ENCODE measurements around the gene AJM1.
"Not testable (repeated sequence)": the region's sequence is repeated elsewhere in the genome, so short reads cannot be mapped to it uniquely, and the experiment has no call there.

The AJM1 gene

DNA sequence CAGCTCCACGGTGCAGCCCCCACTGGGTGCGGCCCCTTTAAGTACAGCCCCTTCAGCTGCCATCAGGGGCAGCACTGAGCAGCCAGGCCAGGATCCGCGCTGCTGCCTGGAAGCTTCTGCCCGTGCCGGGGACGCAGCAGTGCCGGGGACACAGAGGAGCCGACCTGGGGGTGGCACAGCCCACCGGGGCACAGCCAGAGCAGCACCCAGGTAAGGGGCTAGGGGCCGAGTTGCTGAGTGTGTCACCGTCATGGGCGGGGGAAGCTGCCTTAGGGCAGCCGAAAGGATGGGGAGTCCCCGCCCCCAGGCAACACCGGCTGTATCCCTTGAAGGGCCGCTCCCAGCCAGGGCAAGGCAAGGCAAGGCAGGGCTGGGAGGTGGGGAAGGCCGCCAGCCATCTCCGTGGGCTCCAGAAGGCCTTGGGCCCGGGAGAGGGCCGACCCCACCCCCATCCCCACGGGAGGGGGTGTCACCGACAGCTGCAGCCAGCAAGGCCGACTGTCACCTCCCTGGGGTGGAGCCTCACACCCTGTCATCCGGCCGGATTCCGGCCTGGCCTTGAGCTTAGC is at the start of gene AJM1:
TSS of gene AJM1 (plus strand) at position 99 of the 569 bp plus-strand sequence. CDS start 1,937 bp downstream, outside the sequence.
- ChIA-PET POLR2A (ENCODE audit: low non-redundant PET) (interaction anchor here (0.5 to 1.1 kb wide), 2 partner anchors 17 to 43 kb away, joined by 3 to 6 read pairs; no protein-coding TSS in a partner anchor), CTCF (interaction anchor here (0.6 to 2.7 kb wide), 15 partner anchors 9 to 193 kb away, joined by 3 to 25 read pairs (median 4); partner anchors contain the start of gene RABL6)
- peak; percentile 71 for DNase-seq (ENCODE audit: low spot score)
- TF ChIP-seq, protein P1, sequence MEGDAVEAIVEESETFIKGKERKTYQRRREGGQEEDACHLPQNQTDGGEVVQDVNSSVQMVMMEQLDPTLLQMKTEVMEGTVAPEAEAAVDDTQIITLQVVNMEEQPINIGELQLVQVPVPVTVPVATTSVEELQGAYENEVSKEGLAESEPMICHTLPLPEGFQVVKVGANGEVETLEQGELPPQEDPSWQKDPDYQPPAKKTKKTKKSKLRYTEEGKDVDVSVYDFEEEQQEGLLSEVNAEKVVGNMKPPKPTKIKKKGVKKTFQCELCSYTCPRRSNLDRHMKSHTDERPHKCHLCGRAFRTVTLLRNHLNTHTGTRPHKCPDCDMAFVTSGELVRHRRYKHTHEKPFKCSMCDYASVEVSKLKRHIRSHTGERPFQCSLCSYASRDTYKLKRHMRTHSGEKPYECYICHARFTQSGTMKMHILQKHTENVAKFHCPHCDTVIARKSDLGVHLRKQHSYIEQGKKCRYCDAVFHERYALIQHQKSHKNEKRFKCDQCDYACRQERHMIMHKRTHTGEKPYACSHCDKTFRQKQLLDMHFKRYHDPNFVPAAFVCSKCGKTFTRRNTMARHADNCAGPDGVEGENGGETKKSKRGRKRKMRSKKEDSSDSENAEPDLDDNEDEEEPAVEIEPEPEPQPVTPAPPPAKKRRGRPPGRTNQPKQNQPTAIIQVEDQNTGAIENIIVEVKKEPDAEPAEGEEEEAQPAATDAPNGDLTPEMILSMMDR (conservative IDR thresholded peaks at IDR 0.05; ENCODE audit: low read depth): peak; percentile 96
- H3K27ac ChIP-seq: peak within 1 kb of the TSS; percentile 90

DNA sequence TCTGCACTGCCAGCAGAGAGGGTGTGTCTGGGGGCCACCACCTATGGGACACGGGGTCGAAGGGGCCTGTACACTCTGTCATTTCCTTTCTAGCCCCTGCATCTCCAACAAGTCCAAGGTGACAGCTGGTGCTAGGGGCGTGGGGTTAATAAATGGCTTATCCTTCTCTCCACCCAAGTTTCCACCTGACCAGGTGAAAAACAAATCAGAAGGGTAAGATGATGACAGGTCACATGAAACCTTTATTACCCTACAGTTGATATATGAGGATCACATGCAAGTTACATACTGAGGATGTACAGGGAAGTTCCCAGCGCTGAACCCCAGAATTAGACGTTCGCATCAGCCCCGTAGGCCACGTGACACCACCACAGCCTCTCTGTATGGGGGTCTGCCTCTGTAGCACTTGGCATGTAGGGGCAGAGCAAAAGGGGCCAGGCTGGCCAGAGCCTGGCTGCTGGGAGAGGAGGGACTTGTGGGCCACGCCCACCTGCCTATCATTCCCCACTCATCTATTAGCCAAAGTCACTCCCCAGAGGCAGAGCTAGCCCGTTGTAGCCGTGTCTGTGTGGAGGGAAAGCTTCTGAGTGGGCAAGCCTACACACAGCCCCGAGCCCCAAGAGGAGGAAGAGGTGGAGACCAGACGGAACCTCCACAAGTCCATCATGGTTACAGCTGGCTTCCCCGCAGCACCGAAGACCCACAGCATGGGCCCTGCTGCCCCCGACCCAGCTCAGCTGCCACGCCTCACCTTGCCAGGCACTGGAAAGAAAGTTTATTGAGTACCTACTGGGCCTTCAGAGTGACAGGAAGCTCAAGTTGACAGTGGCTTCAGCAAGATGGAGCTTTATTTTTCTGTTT is 49.0 kb upstream of the AJM1 start:
- TF ChIP-seq, protein P1 (conservative IDR thresholded peaks at IDR 0.05; ENCODE audit: low read depth): no peak
- ChIA-PET POLR2A (ENCODE audit: low non-redundant PET) (interaction anchor here (1.2 kb wide), 1 partner anchor 13 kb away, joined by 5 read pairs; no protein-coding TSS in a partner anchor), CTCF (interaction anchor here (0.6 to 2.4 kb wide), 7 partner anchors 13 to 235 kb away, joined by 3 to 16 read pairs (median 3); partner anchors contain the start of genes ABCA2 and RABL6)
- peak overlapping the region; percentile 89 for H3K27ac ChIP-seq
- DNase-seq (ENCODE audit: low spot score): peak; percentile 36

DNA sequence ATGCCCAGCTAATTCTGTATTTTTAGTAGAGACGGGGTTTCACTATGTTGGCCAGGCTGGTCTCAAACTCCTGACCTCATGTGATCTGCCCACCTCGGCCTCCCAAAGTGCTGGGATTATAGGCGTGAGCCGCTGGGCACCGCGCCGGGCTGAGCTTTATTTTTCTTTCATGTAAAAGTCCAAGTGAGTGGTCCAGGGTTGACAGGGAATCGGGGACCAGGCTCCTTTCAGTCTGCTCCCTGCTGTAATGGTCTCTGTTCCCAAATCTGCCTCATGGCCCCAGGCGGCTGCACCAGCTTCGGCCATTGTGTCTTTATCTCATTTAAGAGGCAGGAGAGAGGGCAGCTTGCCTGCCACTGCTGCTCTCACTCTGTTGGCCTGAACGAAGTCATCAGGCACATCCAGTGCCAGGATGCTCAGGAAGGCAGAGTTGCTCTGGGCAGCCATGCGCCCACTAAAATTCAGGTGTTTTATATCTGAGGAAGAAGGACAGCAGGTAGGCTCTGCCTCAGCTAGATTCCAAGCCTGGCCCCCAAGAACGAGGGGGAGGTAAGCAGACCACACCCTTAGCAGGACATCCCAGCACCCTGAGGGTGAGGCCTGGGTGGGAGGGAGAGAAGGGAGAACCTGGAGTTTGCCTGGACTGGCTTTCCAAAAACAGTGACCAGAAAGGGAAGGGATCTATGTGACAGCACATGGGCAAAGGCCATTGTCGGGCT is 47.8 kb upstream of the AJM1 start:
- TF ChIP-seq, protein P1 (conservative IDR thresholded peaks at IDR 0.05; ENCODE audit: low read depth): no peak
- POLR2A ChIA-PET (ENCODE audit: low non-redundant PET): no interaction called here
- no peak for DNase-seq (ENCODE audit: low spot score)
- CTCF ChIA-PET: interaction anchor here (1.0 to 1.2 kb wide), 2 partner anchors 49 to 234 kb away, joined by 3 read pairs; partner anchors contain the start of gene ABCA2
- peak overlapping the region; percentile 89 for H3K27ac ChIP-seq

DNA sequence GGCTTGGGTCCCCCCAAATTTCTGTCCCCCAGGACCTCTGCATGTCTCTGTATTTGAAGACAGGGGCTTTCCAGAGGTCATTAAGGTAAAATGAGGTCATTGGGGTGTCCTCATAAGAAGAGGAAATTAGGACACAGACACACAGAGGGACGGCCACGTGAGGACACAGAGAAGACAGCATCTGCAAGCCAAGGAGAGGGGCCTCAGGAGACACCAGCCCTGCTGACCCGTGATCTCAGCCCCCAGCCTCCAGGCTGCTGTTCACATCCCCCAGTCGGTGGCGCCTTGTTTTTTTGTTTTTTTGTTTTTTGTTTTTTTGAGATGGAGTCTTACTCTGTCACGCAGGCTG is 47.3 kb upstream of the AJM1 start:
- POLR2A ChIA-PET (ENCODE audit: low non-redundant PET): no interaction called here
- DNase-seq (ENCODE audit: low spot score): no peak
- TF ChIP-seq, protein P1 (conservative IDR thresholded peaks at IDR 0.05; ENCODE audit: low read depth): no peak
- peak overlapping the region; percentile 89 for H3K27ac ChIP-seq
- CTCF ChIA-PET: no interaction called here

DNA sequence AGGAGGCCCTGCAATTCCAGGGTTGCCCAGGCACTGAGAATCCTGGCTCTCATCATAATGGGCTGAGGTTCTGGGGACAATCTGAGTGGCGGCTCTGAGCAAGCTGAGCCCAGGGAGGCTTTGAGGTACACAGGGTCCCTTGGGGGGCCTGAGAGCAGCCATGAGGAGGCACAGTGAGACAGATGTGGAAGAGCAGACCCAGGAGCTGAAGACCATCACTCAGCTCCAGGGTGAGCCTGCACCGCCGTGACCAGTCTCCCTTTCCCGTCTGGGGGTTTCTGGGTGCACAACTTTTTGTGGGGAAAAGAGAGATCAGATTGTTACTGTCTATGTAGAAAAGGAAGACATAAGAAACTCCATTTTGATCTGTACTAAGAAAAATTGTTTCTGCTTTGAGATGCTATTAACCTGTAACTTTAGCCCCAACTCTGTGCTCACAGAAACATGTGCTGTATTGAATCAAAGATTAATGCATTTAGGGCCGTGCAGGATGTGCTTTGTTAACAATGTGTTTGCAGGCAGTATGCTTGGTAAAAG is 46.0 kb upstream of the AJM1 start, which contains the start of gene CCDC183:
TSS of gene CCDC183 (plus strand) at position 101 of the 537 bp plus-strand sequence. CDS start at position 161, 60 bp downstream.
- ChIA-PET POLR2A (ENCODE audit: low non-redundant PET) (no interaction called here), CTCF (no interaction called here)
- no peak within 1 kb of the TSS for H3K27ac ChIP-seq
- TF ChIP-seq, protein P1 (conservative IDR thresholded peaks at IDR 0.05; ENCODE audit: low read depth): no peak
- DNase-seq (ENCODE audit: low spot score): no peak

DNA sequence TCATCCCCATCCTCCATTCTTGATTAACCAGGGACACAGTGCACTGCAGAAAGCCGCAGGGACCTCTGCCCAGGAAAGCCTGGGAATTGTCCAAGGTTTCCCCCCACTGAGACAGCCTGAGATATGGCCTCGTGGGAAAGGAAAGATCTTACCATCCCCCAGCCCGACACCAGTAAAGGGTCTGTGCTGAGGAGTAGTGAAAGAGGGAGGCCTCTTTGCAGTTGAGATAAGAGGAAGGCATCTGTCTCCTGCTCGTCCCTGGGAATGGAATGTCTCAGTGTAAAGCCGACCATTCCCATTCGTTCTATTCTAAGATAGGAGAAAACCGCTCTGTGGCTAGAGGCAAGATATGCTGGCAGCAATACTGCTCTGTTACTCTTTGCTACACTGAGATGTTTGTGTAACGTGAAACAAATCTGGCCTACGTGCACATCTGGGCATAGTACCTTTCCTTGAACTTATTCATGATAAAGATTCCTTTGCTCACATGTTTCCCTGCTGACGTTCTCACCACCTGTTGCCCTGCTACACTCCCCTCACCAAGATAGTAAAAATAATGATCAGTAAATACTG is 45.4 kb upstream of the AJM1 start:
- POLR2A ChIA-PET (ENCODE audit: low non-redundant PET); DNase-seq (ENCODE audit: low spot score); H3K27ac ChIP-seq; CTCF ChIA-PET: not testable (repeated sequence)

All from RWPE1 (cell line).